K562 (cell line): ENCODE data around the gene PRSS48. TPM values are rescaled to one million over a fixed set of nuclear protein-coding genes. Genes with fewer than 3 reads are reported as not detected.

Source experiments
- CHD7 ChIP-seq: fragments of 200-600 bp; sonication (generic); IDR thresholded peaks from one replicate; pipeline ENCODE4 v1.6.1; 2012; ENCODE audit warnings: mild to moderate bottlenecking, low read depth, low read length, inconsistent platforms
- ZNF561 ChIP-seq: fragments of 450-650 bp; formaldehyde crosslinking; conservative IDR thresholded peaks from 2 replicates; pipeline ENCODE4 v1.4.0; 2020; ENCODE audit warnings: mild to moderate bottlenecking, moderate library complexity
- polyA plus RNA-seq, 8 experiments: library from polyadenylated mRNA; depleted of rRNA in 4 of 8; stranded (reverse) in 5 of 8; unstranded in 3 of 8; fragments of >200 nt; fragmentation: Nextera tagmentation in 2 of 8; fragmentation: Illumina TruSeq in 1 of 8; extraction: Ambion mirVana in 2 of 8; extraction: Trizol in 1 of 8; gene quantifications; 2 replicates each; pipeline versions ENCODE4 v1.2.1 to v1.2.3, GENCODE V29; 2011 to 2014; ENCODE audit warnings: inconsistent platforms in 1 of 8, missing spikeins in 1 of 8
- total RNA-seq, 7 experiments: library from RNA; depleted of rRNA in 6 of 7; stranded (reverse); fragments of >200 nt in 6 of 7; fragmentation: Illumina TruSeq in 2 of 7; extraction: Trizol in 2 of 7; gene quantifications; 2 replicates each; pipeline versions ENCODE4 v1.2.1 to v1.2.3, GENCODE V29; 2011 to 2021; ENCODE audit warnings: low replicate concordance in 1 of 7

The PRSS48 gene
- total and polyA plus RNA-seq, 9 of the 15 experiments (the other 6 are each of a cell fraction or from before 2014, with no cell fraction given) = not detected

GRCh38 chr4:151291485-151291884 lies 14.5 kb downstream of the PRSS48 start (continued):
- TF ChIP-seq CHD7 (no peak), ZNF561 (CRISPR knock-in tag) (no peak)
- TF ChIP-seq, all 486 proteins: peak for 0
